Tibial nerve (tissue), 4 donors: ENCODE results near the gene CFAP47.

Experiments used
- CTCF ChIP-seq, 5 experiments: fragments of 200-600 bp in 3 of 5; fragments of 450-650 bp in 2 of 5; sonication (generic) in 3 of 5; IDR thresholded peaks; one replicate each; pipeline ENCODE4 v1.5.1; 2016 to 2019; ENCODE audit warnings: antibody characterized with exemption in 5 of 5, mild to moderate bottlenecking in 3 of 5, moderate library complexity in 2 of 5
- EP300 ChIP-seq, 2 donors: sonication (generic); formaldehyde crosslinking; IDR thresholded peaks; one replicate each; pipeline ENCODE4 v1.6.1; 2017; ENCODE audit warnings: antibody characterized with exemption in 2 of 2, mild to moderate bottlenecking in 1 of 2

- TF ChIP-seq EP300 (IDR thresholded peaks at IDR 0.05), result no peak
- TF ChIP-seq CTCF (IDR thresholded peaks at IDR 0.05), result no peak
These were observed 482.2 kb downstream of the CFAP47 start for GRCh38 chrX:36401774-36402173.
